ENCODE results near the gene RBM33. TPM values are rescaled to one million over a fixed set of nuclear protein-coding genes. Genes with fewer than 3 reads are reported as not detected.
A peak's percentile ranks its signal among the peaks of the same experiment; 100 is the strongest.

RBM33 gene
- total RNA-seq, 1 experiment from 2014 or later: 80.5 TPM

DNA sequence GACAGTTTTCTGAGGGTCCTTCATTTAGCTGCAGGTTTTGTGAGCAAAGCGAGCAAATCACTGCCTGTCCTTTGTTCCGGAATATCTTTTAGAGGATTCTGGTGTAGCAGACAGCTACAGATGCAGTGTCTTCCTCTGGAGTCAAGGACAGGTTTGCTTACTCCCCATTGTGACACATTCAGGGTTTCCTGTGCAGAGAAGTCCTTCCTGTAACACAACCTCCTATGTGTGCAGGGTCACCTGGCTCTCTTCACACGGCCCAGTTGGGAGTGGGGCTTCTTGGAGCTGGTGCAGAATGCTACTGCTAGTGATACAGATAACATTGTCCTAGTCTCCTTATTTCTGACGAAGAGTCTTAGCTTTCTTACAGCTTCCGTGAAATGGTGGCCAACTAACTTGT, 47.9 kb downstream of the RBM33 start:
- ChIA-PET CTCF (interaction anchor here (0.6 to 2.8 kb wide), 2 partner anchors 10 to 773 kb away, joined by 3 to 18 read pairs; no protein-coding TSS in a partner anchor), POLR2A (interaction anchor here (0.8 to 1.3 kb wide), 3 partner anchors 9 to 29 kb away, joined by 3 to 4 read pairs (median 3); no protein-coding TSS in a partner anchor)
- TF ChIP-seq, protein P1, sequence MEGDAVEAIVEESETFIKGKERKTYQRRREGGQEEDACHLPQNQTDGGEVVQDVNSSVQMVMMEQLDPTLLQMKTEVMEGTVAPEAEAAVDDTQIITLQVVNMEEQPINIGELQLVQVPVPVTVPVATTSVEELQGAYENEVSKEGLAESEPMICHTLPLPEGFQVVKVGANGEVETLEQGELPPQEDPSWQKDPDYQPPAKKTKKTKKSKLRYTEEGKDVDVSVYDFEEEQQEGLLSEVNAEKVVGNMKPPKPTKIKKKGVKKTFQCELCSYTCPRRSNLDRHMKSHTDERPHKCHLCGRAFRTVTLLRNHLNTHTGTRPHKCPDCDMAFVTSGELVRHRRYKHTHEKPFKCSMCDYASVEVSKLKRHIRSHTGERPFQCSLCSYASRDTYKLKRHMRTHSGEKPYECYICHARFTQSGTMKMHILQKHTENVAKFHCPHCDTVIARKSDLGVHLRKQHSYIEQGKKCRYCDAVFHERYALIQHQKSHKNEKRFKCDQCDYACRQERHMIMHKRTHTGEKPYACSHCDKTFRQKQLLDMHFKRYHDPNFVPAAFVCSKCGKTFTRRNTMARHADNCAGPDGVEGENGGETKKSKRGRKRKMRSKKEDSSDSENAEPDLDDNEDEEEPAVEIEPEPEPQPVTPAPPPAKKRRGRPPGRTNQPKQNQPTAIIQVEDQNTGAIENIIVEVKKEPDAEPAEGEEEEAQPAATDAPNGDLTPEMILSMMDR (IDR thresholded peaks at IDR 0.05; ENCODE audit: unreplicated experiment): no peak
- no peak for DNase-seq (ENCODE audit: unreplicated experiment)
- Mint-ChIP-seq H3K27me3 (ENCODE audit: insufficient read depth, unreplicated experiment) (no peaks in the 10 kb centered on the region), H3K36me3 (ENCODE audit: insufficient read depth, unreplicated experiment) (peaks cover 22% of the 10 kb centered on the region), H3K4me3 (ENCODE audit: unreplicated experiment) (no peak overlapping the region), H3K9me3 (ENCODE audit: unreplicated experiment) (no peaks in the 10 kb centered on the region), H3K4me1 (ENCODE audit: insufficient read depth, unreplicated experiment) (peaks cover 14% of the 10 kb centered on the region), H3K27ac (ENCODE audit: low read depth, unreplicated experiment) (no peak overlapping the region)
- no TSS peak for BruUV-seq (replicated peaks)
- intact Hi-C loops (cut with micrococcal nuclease): no loop called here

GRCh38 chr7:155693826-155694225, 49.4 kb downstream of the RBM33 start:
- no TSS peak for BruUV-seq (replicated peaks)
- TF ChIP-seq, protein P1 (IDR thresholded peaks at IDR 0.05; ENCODE audit: unreplicated experiment): no peak
- H3K27ac Mint-ChIP-seq (ENCODE audit: low read depth, unreplicated experiment): no peak overlapping the region
- intact Hi-C loops (cut with micrococcal nuclease): no loop called here
- H3K27me3 Mint-ChIP-seq (ENCODE audit: insufficient read depth, unreplicated experiment): no peaks in the 10 kb centered on the region
- H3K9me3 Mint-ChIP-seq (ENCODE audit: unreplicated experiment): no peaks in the 10 kb centered on the region
- DNase-seq (ENCODE audit: unreplicated experiment): no peak
- ChIA-PET POLR2A (no interaction called here), CTCF (interaction anchor here (0.5 kb wide), 1 partner anchor 1277 kb away, joined by 3 read pairs; no protein-coding TSS in a partner anchor)
- H3K4me3 Mint-ChIP-seq (ENCODE audit: unreplicated experiment): no peak overlapping the region
- H3K4me1 Mint-ChIP-seq (ENCODE audit: insufficient read depth, unreplicated experiment): peaks cover 14% of the 10 kb centered on the region
- H3K36me3 Mint-ChIP-seq (ENCODE audit: insufficient read depth, unreplicated experiment): peaks cover 23% of the 10 kb centered on the region

DNA sequence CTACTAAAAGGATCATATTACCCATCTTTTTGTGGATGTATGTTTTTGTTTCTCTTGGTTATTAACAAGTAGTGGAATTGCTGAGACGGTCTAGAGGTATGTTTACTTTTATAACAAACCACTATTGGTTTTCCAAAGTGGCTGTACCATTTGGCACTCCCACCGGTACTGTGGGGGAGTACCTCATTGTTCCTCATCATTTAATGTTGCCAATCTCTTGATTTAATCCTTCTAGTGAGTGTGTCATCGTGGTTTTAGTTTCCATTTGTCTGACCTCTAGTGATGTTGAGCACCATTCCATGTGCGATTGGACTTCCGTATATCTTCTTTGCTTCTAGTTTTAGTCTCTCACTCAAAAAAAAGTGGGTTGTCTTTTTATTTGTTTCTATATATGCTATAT, 50.4 kb downstream of the RBM33 start:
- Mint-ChIP-seq H3K4me1 (ENCODE audit: insufficient read depth, unreplicated experiment) (peaks cover 14% of the 10 kb centered on the region), H3K27me3 (ENCODE audit: insufficient read depth, unreplicated experiment) (no peaks in the 10 kb centered on the region), H3K9me3 (ENCODE audit: unreplicated experiment) (no peaks in the 10 kb centered on the region), H3K27ac (ENCODE audit: low read depth, unreplicated experiment) (no peak overlapping the region), H3K36me3 (ENCODE audit: insufficient read depth, unreplicated experiment) (peaks cover 26% of the 10 kb centered on the region), H3K4me3 (ENCODE audit: unreplicated experiment) (no peak overlapping the region)
- BruUV-seq (replicated peaks): no TSS peak
- intact Hi-C loops (cut with micrococcal nuclease): no loop called here
- TF ChIP-seq, protein P1 (IDR thresholded peaks at IDR 0.05; ENCODE audit: unreplicated experiment): no peak
- DNase-seq (ENCODE audit: unreplicated experiment): peak; percentile 14
- ChIA-PET POLR2A (no interaction called here), CTCF (no interaction called here)

GRCh38 chr7:155696747-155697146, 52.3 kb downstream of the RBM33 start:
- H3K27ac Mint-ChIP-seq (ENCODE audit: low read depth, unreplicated experiment): no peak overlapping the region
- peaks cover 25% of the 10 kb centered on the region for H3K36me3 Mint-ChIP-seq (ENCODE audit: insufficient read depth, unreplicated experiment)
- TF ChIP-seq, protein P1 (IDR thresholded peaks at IDR 0.05; ENCODE audit: unreplicated experiment): no peak
- BruUV-seq (replicated peaks): no TSS peak
- H3K4me1 Mint-ChIP-seq (ENCODE audit: insufficient read depth, unreplicated experiment): peaks cover 14% of the 10 kb centered on the region
- no peaks in the 10 kb centered on the region for H3K27me3 Mint-ChIP-seq (ENCODE audit: insufficient read depth, unreplicated experiment)
- no peaks in the 10 kb centered on the region for H3K9me3 Mint-ChIP-seq (ENCODE audit: unreplicated experiment)
- no peak overlapping the region for H3K4me3 Mint-ChIP-seq (ENCODE audit: unreplicated experiment)
- intact Hi-C loops (cut with micrococcal nuclease): no loop called here
- no peak for DNase-seq (ENCODE audit: unreplicated experiment)
- ChIA-PET CTCF (no interaction called here), POLR2A (no interaction called here)

All from MCF 10A (cell line).